Left ventricle myocardium inferior (tissue), 1 donor: ENCODE results near the gene HLF. TPM values are rescaled to one million over a fixed set of nuclear protein-coding genes. Genes with fewer than 3 reads are reported as not detected.

Source experiments
- DNase-seq: peaks from one replicate; pipeline ENCODE4 v3.0.0-alpha.2; 2020
- H3K27ac ChIP-seq: fragments of 200-600 bp; replicated peaks from 2 replicates; pipeline ENCODE4 v1.8.0; 2021
- H3K27me3 ChIP-seq: fragments of 200-600 bp; 2 replicates; pipeline ENCODE4 v1.8.0; 2021; ENCODE audit warnings: low read depth
- H3K36me3 ChIP-seq: fragments of 200-600 bp; 2 replicates; pipeline ENCODE4 v1.8.0; 2021
- H3K4me1 ChIP-seq: fragments of 200-600 bp; 2 replicates; pipeline ENCODE4 v1.8.0; 2021
- H3K4me3 ChIP-seq: fragments of 200-600 bp; 2 replicates; pipeline ENCODE4 v1.8.0; 2021; ENCODE audit warnings: mild to moderate bottlenecking, moderate library complexity
- H3K9me3 ChIP-seq: fragments of 200-600 bp; replicated peaks from 2 replicates; pipeline ENCODE4 v1.8.0; 2021
- intact Hi-C: fragments of 100-400 bp; cut with micrococcal nuclease; formaldehyde crosslinking; loops from one replicate; pipeline ENCODE4 v1.11.0; 2022
- total RNA-seq: library from RNA; stranded (reverse); fragmentation: NEBNext Ultra II Directional; extraction: Animal tissue kit (Norgen Biotek cat#: 25700); gene quantifications from one replicate; pipeline ENCODE4 v1.2.1, GENCODE V29; 2021
- TF ChIP-seq, protein P1 (sequence below): fragments of 200-600 bp; IDR thresholded peaks from 2 replicates; pipeline ENCODE4 v1.8.0; 2021; ENCODE audit warnings: antibody characterized with exemption, mild to moderate bottlenecking, borderline replicate concordance
- donor health status: DM: no; HTN: yes; CAD: no; lungs with severe emphysema.

Gene HLF
- total RNA-seq, 1 donor from 2014 or later: 22.6 TPM

DNA sequence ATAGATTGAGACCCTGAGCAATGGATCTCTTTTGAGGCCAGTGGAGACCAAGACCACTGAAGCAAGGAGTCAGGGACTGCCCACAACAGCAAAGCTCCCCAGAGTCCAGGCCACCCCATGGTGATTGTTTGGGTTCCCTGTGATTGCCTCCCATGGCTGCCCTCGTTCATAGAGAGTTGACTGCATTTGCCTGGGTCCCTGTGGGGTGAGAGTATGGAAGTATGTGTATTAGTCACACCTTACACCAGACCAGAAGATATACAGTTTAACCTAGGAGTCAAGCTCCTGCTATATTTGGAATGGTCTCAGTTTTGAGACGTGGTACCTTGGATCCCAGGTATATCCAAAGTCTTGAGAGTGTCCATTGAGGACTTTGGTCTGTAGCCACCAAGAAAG is 20.2 kb downstream of the HLF start:
- peaks cover 96% of the 10 kb centered on the region for H3K4me1 ChIP-seq
- H3K4me3 ChIP-seq: peak overlapping the region; percentile 42
- peak overlapping the region; percentile 96 for H3K27ac ChIP-seq
- DNase-seq: no peak
- TF ChIP-seq, protein P1, sequence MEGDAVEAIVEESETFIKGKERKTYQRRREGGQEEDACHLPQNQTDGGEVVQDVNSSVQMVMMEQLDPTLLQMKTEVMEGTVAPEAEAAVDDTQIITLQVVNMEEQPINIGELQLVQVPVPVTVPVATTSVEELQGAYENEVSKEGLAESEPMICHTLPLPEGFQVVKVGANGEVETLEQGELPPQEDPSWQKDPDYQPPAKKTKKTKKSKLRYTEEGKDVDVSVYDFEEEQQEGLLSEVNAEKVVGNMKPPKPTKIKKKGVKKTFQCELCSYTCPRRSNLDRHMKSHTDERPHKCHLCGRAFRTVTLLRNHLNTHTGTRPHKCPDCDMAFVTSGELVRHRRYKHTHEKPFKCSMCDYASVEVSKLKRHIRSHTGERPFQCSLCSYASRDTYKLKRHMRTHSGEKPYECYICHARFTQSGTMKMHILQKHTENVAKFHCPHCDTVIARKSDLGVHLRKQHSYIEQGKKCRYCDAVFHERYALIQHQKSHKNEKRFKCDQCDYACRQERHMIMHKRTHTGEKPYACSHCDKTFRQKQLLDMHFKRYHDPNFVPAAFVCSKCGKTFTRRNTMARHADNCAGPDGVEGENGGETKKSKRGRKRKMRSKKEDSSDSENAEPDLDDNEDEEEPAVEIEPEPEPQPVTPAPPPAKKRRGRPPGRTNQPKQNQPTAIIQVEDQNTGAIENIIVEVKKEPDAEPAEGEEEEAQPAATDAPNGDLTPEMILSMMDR: no peak
- H3K27me3 ChIP-seq: no peaks in the 10 kb centered on the region
- intact Hi-C loops: no loop called here
- no peaks in the 10 kb centered on the region for H3K9me3 ChIP-seq
- H3K36me3 ChIP-seq: no peaks in the 10 kb centered on the region

DNA sequence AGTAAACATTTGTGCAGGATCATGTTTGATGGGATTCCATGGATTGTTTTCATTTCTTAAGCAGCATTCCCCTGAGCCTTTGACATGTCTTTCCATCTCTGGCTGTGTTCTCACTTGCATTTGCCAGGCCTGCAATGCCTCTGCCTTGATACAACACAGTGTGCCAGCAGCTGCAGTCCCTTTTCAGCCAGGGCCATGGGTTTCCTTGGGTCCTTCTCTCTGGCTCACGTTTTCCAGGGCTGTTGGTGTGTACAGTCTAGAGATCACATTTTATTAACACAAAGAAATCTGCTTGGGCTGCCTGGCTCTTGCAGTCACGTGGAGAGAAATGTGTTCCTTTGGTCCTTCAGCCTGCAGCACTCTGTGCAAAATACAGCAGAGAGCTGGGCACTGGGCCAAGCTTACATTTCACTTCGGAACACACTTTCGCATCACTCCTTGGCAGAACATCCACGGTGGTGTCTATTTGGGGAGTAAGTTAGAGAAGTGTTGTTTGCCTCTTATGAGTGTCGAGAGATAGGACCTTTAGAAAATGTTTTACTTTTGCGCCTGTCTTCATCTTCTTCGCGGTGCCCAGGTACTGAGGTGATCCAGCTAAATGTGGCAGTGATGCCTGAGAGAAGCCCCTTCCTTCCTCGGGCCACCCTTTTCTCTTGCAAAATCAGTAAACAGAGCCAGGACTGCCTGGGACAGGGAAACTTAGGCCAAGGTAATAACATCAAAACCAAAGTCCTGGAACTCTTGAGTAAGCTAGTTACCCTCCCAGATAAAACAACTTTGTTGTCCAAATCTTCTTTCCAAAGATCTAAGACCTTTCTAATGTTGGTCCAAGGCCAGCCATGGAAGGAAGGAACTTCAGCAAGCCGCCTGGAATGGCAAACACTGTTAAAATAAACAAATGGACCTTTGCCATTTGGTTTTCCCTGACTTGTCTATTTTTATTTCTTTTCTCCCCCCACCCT is 20.9 kb downstream of the HLF start:
- intact Hi-C loops: no loop called here

DNA sequence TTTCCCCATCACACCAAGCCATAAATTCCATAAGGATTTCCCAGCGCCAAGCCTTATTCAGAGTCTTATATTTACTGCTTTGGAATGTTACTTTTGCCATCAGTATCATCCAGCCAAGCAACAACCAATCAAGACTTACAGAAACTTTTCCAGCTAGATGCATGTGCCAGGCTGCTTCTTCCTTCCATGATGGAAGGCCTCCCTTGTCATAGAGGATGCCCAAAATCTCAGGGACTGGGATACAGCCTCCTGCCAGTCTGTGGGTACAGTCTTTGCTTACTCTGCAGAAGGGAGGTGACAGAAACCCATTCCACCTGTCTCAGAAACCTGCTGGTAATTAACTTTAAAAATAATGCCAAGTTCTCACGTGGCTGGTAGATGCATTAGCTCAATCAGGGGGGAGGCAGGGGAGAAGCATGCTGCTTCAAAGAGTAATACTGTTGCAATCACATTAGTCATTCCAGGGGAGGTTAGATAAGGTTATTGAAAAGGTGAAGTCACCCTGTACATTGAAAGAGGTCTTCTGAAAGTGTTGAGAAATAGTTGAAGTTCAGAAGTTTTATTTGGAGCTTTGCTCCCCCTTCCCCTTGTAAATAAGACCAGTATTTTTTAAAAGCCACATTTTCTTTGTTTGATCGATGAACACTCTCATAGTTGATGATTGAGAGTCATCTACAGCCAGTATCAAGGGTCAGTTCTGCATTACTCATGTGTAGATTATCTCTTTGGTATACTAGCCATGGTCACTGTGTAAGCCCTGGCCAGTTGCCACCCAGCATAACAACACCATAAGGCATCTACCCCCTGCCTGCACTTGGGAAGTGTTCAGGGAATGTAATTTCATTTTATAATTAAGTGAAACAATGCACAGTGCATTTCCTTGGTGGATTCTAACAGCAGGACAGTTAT is 22.2 kb downstream of the HLF start:
- Histone ChIP-seq H3K9me3 (peaks cover 7% of the 10 kb centered on the region), H3K36me3 (peaks cover 9% of the 10 kb centered on the region), H3K4me1 (peaks cover 88% of the 10 kb centered on the region), H3K27ac (peak overlapping the region; percentile 96), H3K27me3 (no peaks in the 10 kb centered on the region), H3K4me3 (no peak overlapping the region)
- TF ChIP-seq, protein P1: no peak
- no peak for DNase-seq
- intact Hi-C loops: no loop called here

More for the DNA sequence above, 20.9 kb downstream of the HLF start:
- Histone ChIP-seq H3K4me3 (peak overlapping the region; percentile 42), H3K9me3 (no peaks in the 10 kb centered on the region), H3K27ac (peak overlapping the region; percentile 96), H3K27me3 (no peaks in the 10 kb centered on the region), H3K36me3 (peaks cover under 1% of the 10 kb centered on the region), H3K4me1 (peaks cover 96% of the 10 kb centered on the region)
- peak; percentile 94 for DNase-seq
- TF ChIP-seq, protein P1: no peak

GRCh38 chr17:55288356-55289105 is 23.8 kb downstream of the HLF start:
- no peaks in the 10 kb centered on the region for H3K27me3 ChIP-seq
- H3K36me3 ChIP-seq: peaks cover 9% of the 10 kb centered on the region
- TF ChIP-seq, protein P1: peak; percentile 35
- peaks cover 72% of the 10 kb centered on the region for H3K4me1 ChIP-seq
- no peak for DNase-seq
- peak overlapping the region; percentile 96 for H3K27ac ChIP-seq
- intact Hi-C loops: no loop called here
- H3K9me3 ChIP-seq: peaks cover 7% of the 10 kb centered on the region
- no peak overlapping the region for H3K4me3 ChIP-seq

DNA sequence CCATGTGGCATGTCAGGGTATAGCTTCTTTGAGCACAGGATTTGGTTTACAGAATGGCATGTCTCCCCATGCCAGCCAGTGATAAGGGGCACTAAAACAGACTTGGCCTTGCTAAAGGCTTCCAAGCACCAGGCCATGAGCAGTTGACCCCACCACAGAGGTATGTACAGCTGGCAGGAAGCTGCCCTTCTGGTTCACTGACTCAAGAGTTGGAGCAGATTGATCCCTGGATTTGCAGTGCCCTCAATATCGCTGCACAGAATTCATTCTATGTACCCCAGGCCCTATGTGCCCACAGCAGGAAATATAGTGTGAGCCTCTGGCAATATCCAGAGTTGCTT is 24.3 kb downstream of the HLF start:
- H3K36me3 ChIP-seq: peaks cover 9% of the 10 kb centered on the region
- TF ChIP-seq, protein P1: no peak
- H3K4me3 ChIP-seq: no peak overlapping the region
- H3K27ac ChIP-seq: peak overlapping the region; percentile 96
- peak; percentile 44 for DNase-seq
- intact Hi-C loops: no loop called here
- H3K9me3 ChIP-seq: peaks cover 7% of the 10 kb centered on the region
- H3K27me3 ChIP-seq: no peaks in the 10 kb centered on the region
- peaks cover 67% of the 10 kb centered on the region for H3K4me1 ChIP-seq
